H1 (cell line): ENCODE measurements around the gene CPED1.

ENCODE experiments used
- ASH2L ChIP-seq: fragments of 200-600, 300-600 bp; sonication (generic); IDR thresholded peaks from one replicate; pipeline ENCODE4 v1.7.1; 2017; ENCODE audit warnings: low read length
- ATF2 ChIP-seq: IDR thresholded peaks from 2 replicates; pipeline ENCODE4 v1.6.1; 2012; ENCODE audit warnings: low read length, inconsistent platforms
- BACH1 ChIP-seq: IDR thresholded peaks from 2 replicates; pipeline ENCODE4 v1.6.1; 2012; ENCODE audit warnings: low read length, improper control_type of control experiment
- CTCF ChIP-seq, 3 experiments: IDR thresholded peaks; 1 replicate in 2 of 3; 2 replicates in 1 of 3; pipeline versions ENCODE4 v1.5.1 to v1.6.1; 2011; ENCODE audit warnings: low read length in 3 of 3, mild to moderate bottlenecking in 3 of 3, inconsistent platforms in 2 of 3, low read depth in 1 of 3, moderate library complexity in 1 of 3; ENCODE audit not compliant: insufficient read depth in 1 of 3; ENCODE audit errors: control extremely low read depth in 1 of 3
- EZH2 ChIP-seq: fragments of 200-600 bp; sonication (generic); IDR thresholded peaks from 2 replicates; pipeline ENCODE4 v1.7.1; 2012; ENCODE audit warnings: low read depth, mild to moderate bottlenecking, moderate library complexity, low read length, inconsistent platforms; ENCODE audit not compliant: severe bottlenecking
- KDM1A ChIP-seq: fragments of 200-600, 300-600 bp; sonication (generic); IDR thresholded peaks from 2 replicates; pipeline ENCODE4 v1.7.1; 2016; ENCODE audit warnings: mild to moderate bottlenecking, low read length, borderline replicate concordance
- POLR2AphosphoS5 ChIP-seq: IDR thresholded peaks from 2 replicates; pipeline ENCODE4 v1.6.1; 2011; ENCODE audit warnings: low read depth, low read length
- POU5F1 ChIP-seq: IDR thresholded peaks from 2 replicates; pipeline ENCODE4 v1.6.1; 2011; ENCODE audit warnings: low read depth, mild to moderate bottlenecking, low read length, moderate library complexity
- RFX5 ChIP-seq: IDR thresholded peaks from 2 replicates; pipeline ENCODE4 v1.6.1; 2011; ENCODE audit warnings: low read depth, low read length, improper control_type of control experiment, borderline replicate concordance

- TF ChIP-seq CTCF (IDR thresholded peaks at IDR 0.05; ENCODE audit: control extremely low read depth in 1 of 3, insufficient read depth in 1 of 3, low read depth in 1 of 3, low read length in 3 of 3) (no peak), ASH2L (no peak), POU5F1 (no peak), EZH2 (no peak), BACH1 (no peak), RFX5 (no peak), ATF2 (no peak), POLR2AphosphoS5 (no peak), KDM1A (no peak)
These were observed 297.7 kb downstream of the CPED1 start for GRCh38 chr7:121286186-121286585.
